Memory B cell (primary cell): ENCODE results near the gene FLVCR1.
A peak's percentile ranks its signal among the peaks of the same experiment; 100 is the strongest.

ENCODE experiments used
- ATAC-seq: fragments of 150-1000 bp; cut with Tn5 transposase; 2 replicates; pipeline ENCODE4 v1.10.0; 2021; ENCODE audit warnings: low read depth, mild to moderate bottlenecking, moderate library complexity
- DNase-seq, 2 donors: peaks; one replicate each; pipeline ENCODE4 v3.0.0; 2022; ENCODE audit warnings: low spot score in 2 of 2
- H3K27ac Mint-ChIP-seq: one replicate; pipeline ENCODE4 v1.8.0; 2022; ENCODE audit warnings: mild to moderate bottlenecking, moderate library complexity, mixed read lengths
- H3K27me3 Mint-ChIP-seq: one replicate; pipeline ENCODE4 v1.8.0; 2022; ENCODE audit warnings: mixed read lengths
- H3K36me3 Mint-ChIP-seq: one replicate; pipeline ENCODE4 v1.8.0; 2022; ENCODE audit warnings: mild to moderate bottlenecking, mixed read lengths
- H3K4me1 Mint-ChIP-seq: one replicate; pipeline ENCODE4 v1.8.0; 2022; ENCODE audit warnings: mixed read lengths
- H3K4me3 Mint-ChIP-seq: one replicate; pipeline ENCODE4 v1.8.0; 2022; ENCODE audit warnings: mild to moderate bottlenecking, moderate library complexity, mixed read lengths
- H3K9me3 Mint-ChIP-seq: one replicate; pipeline ENCODE4 v1.8.0; 2022; ENCODE audit warnings: mixed read lengths

Gene FLVCR1

GRCh38 chr1:212915245-212916091, 57.4 kb downstream of the FLVCR1 start:
- no peak overlapping the region for H3K4me3 Mint-ChIP-seq
- H3K9me3 Mint-ChIP-seq, result no peaks in the 10 kb centered on the region
- H3K27me3 Mint-ChIP-seq, result peaks cover 8% of the 10 kb centered on the region
- H3K27ac Mint-ChIP-seq, result no peak overlapping the region
- peaks cover 2% of the 10 kb centered on the region for H3K4me1 Mint-ChIP-seq
- DNase-seq (no peak), ATAC-seq (no peak)
- H3K36me3 Mint-ChIP-seq, result no peaks in the 10 kb centered on the region

GRCh38 chr1:212916481-212917133, 58.5 kb downstream of the FLVCR1 start:
- Mint-ChIP-seq H3K27me3 (peaks cover 10% of the 10 kb centered on the region), H3K9me3 (no peaks in the 10 kb centered on the region), H3K4me1 (peaks cover 2% of the 10 kb centered on the region), H3K4me3 (no peak overlapping the region), H3K36me3 (no peaks in the 10 kb centered on the region), H3K27ac (no peak overlapping the region)
- no peak for DNase-seq
- ATAC-seq, result peak; percentile 34

- Mint-ChIP-seq H3K36me3 (no peaks in the 10 kb centered on the region), H3K27ac (no peak overlapping the region), H3K27me3 (peaks cover 10% of the 10 kb centered on the region), H3K4me3 (no peak overlapping the region), H3K9me3 (no peaks in the 10 kb centered on the region), H3K4me1 (peaks cover 2% of the 10 kb centered on the region)
- DNase-seq (no peak), ATAC-seq (no peak)
Observed at GRCh38 chr1:212917134-212917485, 59.0 kb downstream of the FLVCR1 start.

GRCh38 chr1:212917858-212918257, 59.8 kb downstream of the FLVCR1 start:
- no peaks in the 10 kb centered on the region for H3K36me3 Mint-ChIP-seq
- H3K4me1 Mint-ChIP-seq, result peaks cover 2% of the 10 kb centered on the region
- no peaks in the 10 kb centered on the region for H3K9me3 Mint-ChIP-seq
- peaks cover 10% of the 10 kb centered on the region for H3K27me3 Mint-ChIP-seq
- DNase-seq (no peak), ATAC-seq (no peak)
- H3K27ac Mint-ChIP-seq, result no peak overlapping the region
- H3K4me3 Mint-ChIP-seq, result no peak overlapping the region

GRCh38 chr1:212918824-212919223, 60.7 kb downstream of the FLVCR1 start:
- H3K4me3 Mint-ChIP-seq, result no peak overlapping the region
- DNase-seq, result no peak
- no peaks in the 10 kb centered on the region for H3K9me3 Mint-ChIP-seq
- H3K4me1 Mint-ChIP-seq, result peaks cover 2% of the 10 kb centered on the region
- H3K27ac Mint-ChIP-seq, result no peak overlapping the region
- no peaks in the 10 kb centered on the region for H3K36me3 Mint-ChIP-seq
- no peak for ATAC-seq
- H3K27me3 Mint-ChIP-seq, result peaks cover 11% of the 10 kb centered on the region

GRCh38 chr1:212920246-212920645, 62.2 kb downstream of the FLVCR1 start:
- DNase-seq, result no peak
- Mint-ChIP-seq H3K4me1 (peaks cover 2% of the 10 kb centered on the region), H3K9me3 (no peaks in the 10 kb centered on the region), H3K27me3 (peaks cover 16% of the 10 kb centered on the region), H3K36me3 (no peaks in the 10 kb centered on the region), H3K27ac (no peak overlapping the region), H3K4me3 (no peak overlapping the region)
- no peak for ATAC-seq

- DNase-seq (no peak), ATAC-seq (no peak)
- Mint-ChIP-seq H3K36me3 (peaks cover 2% of the 10 kb centered on the region), H3K4me3 (no peak overlapping the region), H3K9me3 (no peaks in the 10 kb centered on the region), H3K27me3 (peaks cover 14% of the 10 kb centered on the region), H3K4me1 (peaks cover 7% of the 10 kb centered on the region), H3K27ac (no peak overlapping the region)
Observed at GRCh38 chr1:212920896-212921295, 62.8 kb downstream of the FLVCR1 start.

GRCh38 chr1:212922016-212922415, 63.9 kb downstream of the FLVCR1 start:
- Mint-ChIP-seq H3K27ac (no peak overlapping the region), H3K4me1 (peaks cover 5% of the 10 kb centered on the region), H3K9me3 (no peaks in the 10 kb centered on the region), H3K27me3 (peaks cover 11% of the 10 kb centered on the region), H3K4me3 (no peak overlapping the region), H3K36me3 (peaks cover 2% of the 10 kb centered on the region)
- no peak for DNase-seq
- ATAC-seq, result no peak

- H3K27me3 Mint-ChIP-seq, result peaks cover 6% of the 10 kb centered on the region
- no peak overlapping the region for H3K4me3 Mint-ChIP-seq
- no peaks in the 10 kb centered on the region for H3K9me3 Mint-ChIP-seq
- H3K4me1 Mint-ChIP-seq, result peaks cover 5% of the 10 kb centered on the region
- ATAC-seq (no peak), DNase-seq (no peak)
- no peak overlapping the region for H3K27ac Mint-ChIP-seq
- H3K36me3 Mint-ChIP-seq, result peaks cover 2% of the 10 kb centered on the region
Observed at GRCh38 chr1:212926372-212926771, 68.3 kb downstream of the FLVCR1 start.

GRCh38 chr1:212928323-212929291, 70.5 kb downstream of the FLVCR1 start:
- ATAC-seq, result no peak
- Mint-ChIP-seq H3K4me1 (peaks cover 5% of the 10 kb centered on the region), H3K4me3 (no peak overlapping the region), H3K36me3 (peaks cover 2% of the 10 kb centered on the region), H3K27me3 (peaks cover 5% of the 10 kb centered on the region), H3K27ac (no peak overlapping the region), H3K9me3 (no peaks in the 10 kb centered on the region)
- no peak for DNase-seq

- DNase-seq (no peak), ATAC-seq (no peak)
- no peaks in the 10 kb centered on the region for H3K36me3 Mint-ChIP-seq
- peaks cover 2% of the 10 kb centered on the region for H3K27me3 Mint-ChIP-seq
- H3K27ac Mint-ChIP-seq, result no peak overlapping the region
- no peak overlapping the region for H3K4me3 Mint-ChIP-seq
- no peaks in the 10 kb centered on the region for H3K4me1 Mint-ChIP-seq
- no peaks in the 10 kb centered on the region for H3K9me3 Mint-ChIP-seq
Observed at GRCh38 chr1:212930986-212931678, 73.1 kb downstream of the FLVCR1 start.

GRCh38 chr1:212933815-212934471, 75.9 kb downstream of the FLVCR1 start:
- Mint-ChIP-seq H3K27me3 (peaks cover 2% of the 10 kb centered on the region), H3K36me3 (no peaks in the 10 kb centered on the region), H3K4me1 (no peaks in the 10 kb centered on the region), H3K4me3 (no peak overlapping the region), H3K9me3 (no peaks in the 10 kb centered on the region), H3K27ac (no peak overlapping the region)
- DNase-seq (no peak), ATAC-seq (no peak)

- Mint-ChIP-seq H3K27me3 (peaks cover 2% of the 10 kb centered on the region), H3K4me3 (no peak overlapping the region), H3K36me3 (no peaks in the 10 kb centered on the region), H3K4me1 (no peaks in the 10 kb centered on the region), H3K27ac (no peak overlapping the region), H3K9me3 (no peaks in the 10 kb centered on the region)
- no peak for ATAC-seq
- DNase-seq, result no peak
Observed at GRCh38 chr1:212935387-212935981, 77.4 kb downstream of the FLVCR1 start.
